Heart left ventricle (tissue), 16 donors: ENCODE data around the gene CEP112. TPM values are rescaled to one million over a fixed set of nuclear protein-coding genes. Genes with fewer than 3 reads are reported as not detected.

Experiments used
- ATAC-seq, 4 donors: fragments of 200-7000 bp; cut with Tn5 transposase; one replicate each; pipeline ENCODE4 v1.9.1; 2020 to 2022; ENCODE audit warnings: moderate library complexity in 4 of 4, mild to moderate bottlenecking in 3 of 4, moderate number of reproducible peaks in 1 of 4
- DNase-seq, 5 donors: peaks; one replicate each; pipeline ENCODE4 v3.0.0-alpha.2; 2020
- H3K27ac ChIP-seq, 12 donors: fragments of 200-600 bp; sonication (generic) in 4 of 12; one replicate each; pipeline versions ENCODE4 v1.5.0 to v1.8.0; 2016 to 2022; ENCODE audit warnings: mild to moderate bottlenecking in 2 of 12
- H3K27me3 ChIP-seq, 9 donors: fragments of 200-600 bp; sonication (generic) in 2 of 9; one replicate each; pipeline versions ENCODE4 v1.5.1 to v1.8.0; 2016 to 2022; ENCODE audit warnings: mild to moderate bottlenecking in 3 of 9
- H3K36me3 ChIP-seq, 9 donors: fragments of 200-600 bp; sonication (generic) in 2 of 9; one replicate each; pipeline versions ENCODE4 v1.5.0 to v1.8.0; 2018 to 2022; ENCODE audit warnings: mild to moderate bottlenecking in 2 of 9
- H3K4me1 ChIP-seq, 12 donors: fragments of 200-600 bp; sonication (generic) in 4 of 12; one replicate each; pipeline versions ENCODE4 v1.5.0 to v1.8.0; 2016 to 2022; ENCODE audit warnings: mild to moderate bottlenecking in 3 of 12
- H3K4me3 ChIP-seq, 12 donors: fragments of 200-600 bp; sonication (generic) in 4 of 12; one replicate each; pipeline versions ENCODE4 v1.5.0 to v1.8.0; 2017 to 2022; ENCODE audit warnings: mild to moderate bottlenecking in 9 of 12, moderate library complexity in 4 of 12
- H3K9me3 ChIP-seq, 12 donors: fragments of 200-600 bp; sonication (generic) in 4 of 12; one replicate each; pipeline versions ENCODE4 v1.5.0 to v1.8.0; 2016 to 2022; ENCODE audit warnings: mild to moderate bottlenecking in 1 of 12
- POLR2A ChIP-seq, 2 donors: fragments of 450-650 bp; IDR thresholded peaks; one replicate each; pipeline ENCODE4 v1.6.1; 2017; ENCODE audit warnings: antibody characterized with exemption in 2 of 2, mild to moderate bottlenecking in 2 of 2, moderate library complexity in 2 of 2
- WGBS, 4 donors: extraction: QIAGEN DNeasy Blood & Tissue Kit in 2 of 4; methylation state at CpG; one replicate each; pipeline versions ENCODE4 v1.1.5 to v1.1.7; 2013 to 2018; 5-methylcytosine and 5-hydroxymethylcytosine counted together
- intact Hi-C, 10 donors: fragments of 100-400 bp; cut with DNase I; formaldehyde crosslinking; loops; one replicate each; pipeline versions ENCODE4 v1.11.1 to v1.14.2; 2022
- polyA plus RNA-seq, 2 donors: library from polyadenylated mRNA; stranded (reverse); fragments of 200-250 nt; gene quantifications; one replicate each; pipeline ENCODE4 v1.2.3, GENCODE V29; 2013
- total RNA-seq, 9 donors: library from RNA; depleted of rRNA in 2 of 9; stranded (reverse); fragments of >200 nt in 2 of 9; fragmentation: NEBNext Ultra II Directional in 3 of 9; extraction: Animal tissue kit (Norgen Biotek cat#: 25700) in 3 of 9; gene quantifications; one replicate each; pipeline versions ENCODE4 v1.1.0 to v1.2.4, GENCODE V29; 2016 to 2023
- TF ChIP-seq, protein P1 (sequence below), 12 donors: fragments of 200-600 bp; sonication (generic) in 4 of 12; IDR thresholded peaks; one replicate each; pipeline versions ENCODE4 v1.5.0 to v1.8.0; 2018 to 2022; ENCODE audit warnings: antibody characterized with exemption in 12 of 12, mild to moderate bottlenecking in 5 of 12
- donor health status: ischemic (EF 13 %, LVEDD 7.1; RV severe dilation, severe dysfunction).
- donor health status: healthy with polysubstance abuse.
- donor health status: DM: no; HTN: yes; CAD: no.
- donor health status: DM: no; HTN: no; CAD: no.
- donor health status: ischemic (EF 25% LVEDD 6.9; RV normal size, moderate dysfunction).
- donor health status: ischemic (EF 25% LVEDD 5.7; RV mildly dilated, moderate dysfunction).
- donor health status: healthy.
- donor health status: DM: yes; HTN: yes; CAD: no.
- donor health status: ischemic (EF 35%, LVEDD 5.7; RV mildly dilated, moderate dysfunction).
- donor health status: nonischemic (EF 11% LVEDD 7.7; RV severe dilation, severe dysfunction).
- donor health status: DM: yes; HTN: yes; CAD: no.
- donor health status: PGD.
- donor health status: ischemic (EF 29% LVEDD 5.4; RV normal size, mild dysfunction).
- donor health status: nonischemic (EF 23%, LVEDD 6.1; RV moderate dilation, normal function).

The CEP112 gene
- total and polyA plus RNA-seq, 11 donors: 5.5 to 28.3 (median 14.3) TPM

DNA sequence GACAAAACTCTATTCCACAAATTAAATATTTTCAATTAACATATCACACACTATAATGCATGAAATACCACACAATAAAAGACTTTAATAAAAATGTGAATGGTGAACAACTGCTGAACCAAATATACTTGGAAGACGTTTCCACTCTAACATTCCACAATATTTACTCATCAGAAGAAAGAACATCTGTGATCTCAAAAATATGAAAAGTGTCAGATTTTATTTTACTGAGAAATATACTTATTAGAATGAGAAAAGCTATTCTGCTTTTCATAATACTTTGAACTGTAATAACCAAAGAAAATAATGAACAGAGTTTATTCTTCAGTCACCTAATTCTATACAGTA lies 448.7 kb downstream of the CEP112 start:
- no peaks in the 10 kb centered on the region for H3K36me3 ChIP-seq
- peak in 1 of 4 donors; percentile 55 for ATAC-seq
- WGBS, 4 donors: 0 to 70% (median 43%) methylated on average over 1 of the region's 1 CpG

GRCh38 chr17:65742403-65743307 lies 449.3 kb downstream of the CEP112 start:
- DNase-seq (no peak), ATAC-seq (peak in 1 of 4 donors; percentile 72)
- intact Hi-C loops: no loop called here
- TF ChIP-seq, protein P1, sequence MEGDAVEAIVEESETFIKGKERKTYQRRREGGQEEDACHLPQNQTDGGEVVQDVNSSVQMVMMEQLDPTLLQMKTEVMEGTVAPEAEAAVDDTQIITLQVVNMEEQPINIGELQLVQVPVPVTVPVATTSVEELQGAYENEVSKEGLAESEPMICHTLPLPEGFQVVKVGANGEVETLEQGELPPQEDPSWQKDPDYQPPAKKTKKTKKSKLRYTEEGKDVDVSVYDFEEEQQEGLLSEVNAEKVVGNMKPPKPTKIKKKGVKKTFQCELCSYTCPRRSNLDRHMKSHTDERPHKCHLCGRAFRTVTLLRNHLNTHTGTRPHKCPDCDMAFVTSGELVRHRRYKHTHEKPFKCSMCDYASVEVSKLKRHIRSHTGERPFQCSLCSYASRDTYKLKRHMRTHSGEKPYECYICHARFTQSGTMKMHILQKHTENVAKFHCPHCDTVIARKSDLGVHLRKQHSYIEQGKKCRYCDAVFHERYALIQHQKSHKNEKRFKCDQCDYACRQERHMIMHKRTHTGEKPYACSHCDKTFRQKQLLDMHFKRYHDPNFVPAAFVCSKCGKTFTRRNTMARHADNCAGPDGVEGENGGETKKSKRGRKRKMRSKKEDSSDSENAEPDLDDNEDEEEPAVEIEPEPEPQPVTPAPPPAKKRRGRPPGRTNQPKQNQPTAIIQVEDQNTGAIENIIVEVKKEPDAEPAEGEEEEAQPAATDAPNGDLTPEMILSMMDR (IDR thresholded peaks at IDR 0.05): no peak
- TF ChIP-seq POLR2A (IDR thresholded peaks at IDR 0.05): no peak
- WGBS, 4 donors: 68 to 77% (median 74%) methylated on average over 6 of the region's 6 CpGs
- peaks cover 0 to 13% (median 0%) of the 10 kb centered on the region in 12 donors for H3K9me3 ChIP-seq
- peaks cover 0 to 31% (median 0%) of the 10 kb centered on the region in 12 donors for H3K4me1 ChIP-seq
- H3K36me3 ChIP-seq: peaks cover 0 to under 1% (median 0%) of the 10 kb centered on the region in 9 donors
- H3K27me3 ChIP-seq: no peaks in the 10 kb centered on the region
- H3K4me3 ChIP-seq: no peak overlapping the region
- peak overlapping the region in 6 of 12 donors; percentile 1 to 71 (median 18) for H3K27ac ChIP-seq

More for the DNA sequence above, 448.7 kb downstream of the CEP112 start:
- TF ChIP-seq, protein P1 (IDR thresholded peaks at IDR 0.05): no peak
- no peak for TF ChIP-seq POLR2A (IDR thresholded peaks at IDR 0.05)
- H3K27me3 ChIP-seq: no peaks in the 10 kb centered on the region
- H3K27ac ChIP-seq: peak overlapping the region in 5 of 12 donors; percentile 1 to 71 (median 27)
- peaks cover 0 to 13% (median 0%) of the 10 kb centered on the region in 12 donors for H3K9me3 ChIP-seq
- intact Hi-C loops: no loop called here
- H3K4me3 ChIP-seq: no peak overlapping the region
- peaks cover 0 to 31% (median 0%) of the 10 kb centered on the region in 12 donors for H3K4me1 ChIP-seq
- DNase-seq: no peak

DNA sequence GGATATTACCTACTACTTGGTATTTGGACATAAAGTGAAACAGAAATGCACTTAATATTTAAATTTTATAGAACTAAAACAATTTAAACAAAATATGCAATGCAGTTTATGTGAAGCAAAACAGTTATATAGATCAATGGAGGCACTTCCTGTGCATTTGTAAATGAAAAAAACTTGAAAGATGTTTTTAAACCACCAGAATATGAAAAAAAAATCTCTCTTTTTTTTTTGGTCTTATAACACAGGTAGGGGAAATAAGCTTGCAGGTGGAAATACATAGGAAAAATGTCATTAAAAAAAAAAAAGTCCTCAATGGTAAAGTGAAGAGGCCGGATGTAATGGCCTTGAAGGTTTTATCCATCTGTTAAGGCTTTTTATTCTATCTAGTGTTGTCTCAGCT lies 450.2 kb downstream of the CEP112 start:
- Histone ChIP-seq H3K9me3 (peaks cover 0 to 13% (median 0%) of the 10 kb centered on the region in 12 donors), H3K4me1 (peaks cover 0 to 31% (median 0%) of the 10 kb centered on the region in 12 donors), H3K36me3 (peaks cover 0 to 3% (median 0%) of the 10 kb centered on the region in 9 donors), H3K27me3 (no peaks in the 10 kb centered on the region), H3K4me3 (no peak overlapping the region), H3K27ac (no peak overlapping the region)
- intact Hi-C loops: no loop called here
- no peak for ATAC-seq
- 80 to 98% (median 90%) methylated on average over 1 of the region's 1 CpG for WGBS, 4 donors
- no peak for DNase-seq
- TF ChIP-seq, protein P1 (IDR thresholded peaks at IDR 0.05): no peak
- TF ChIP-seq POLR2A (IDR thresholded peaks at IDR 0.05): no peak

DNA sequence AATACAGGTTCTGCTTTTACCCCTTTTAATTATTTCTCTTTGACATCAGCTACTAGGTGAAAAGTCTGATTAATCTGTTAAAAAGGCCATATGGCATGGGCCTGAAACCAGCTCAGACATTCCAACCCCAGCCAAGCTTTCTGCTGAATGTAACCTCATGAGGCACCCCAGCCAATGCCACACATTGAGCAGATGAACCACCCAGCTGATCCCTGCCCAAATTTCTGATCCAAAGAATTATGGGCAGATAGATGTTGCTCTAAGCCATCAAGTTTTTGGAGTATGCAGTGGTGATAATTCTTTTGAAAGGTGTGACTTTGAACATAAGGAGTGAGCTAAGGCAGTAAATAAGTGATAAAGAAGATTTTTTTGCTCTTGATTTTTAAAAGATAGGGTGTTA lies 452.9 kb downstream of the CEP112 start:
- Histone ChIP-seq H3K4me1 (peaks cover 0 to 19% (median 0%) of the 10 kb centered on the region in 12 donors), H3K4me3 (no peak overlapping the region), H3K9me3 (peaks cover 0 to 13% (median 0%) of the 10 kb centered on the region in 12 donors), H3K36me3 (peaks cover 0 to 3% (median 0%) of the 10 kb centered on the region in 9 donors), H3K27me3 (no peaks in the 10 kb centered on the region), H3K27ac (no peak overlapping the region)
- intact Hi-C loops: loop anchor here in 2 of 10 donors (10.0 kb wide), 1 partner anchor 174 kb away; the partner anchor contains the start of gene AXIN2 (in 2 of the 2)
- DNase-seq (no peak), ATAC-seq (no peak)
- TF ChIP-seq POLR2A (IDR thresholded peaks at IDR 0.05): no peak
- TF ChIP-seq, protein P1 (IDR thresholded peaks at IDR 0.05): no peak
